Esophagus squamous epithelium (tissue), 5 donors: ENCODE results near the gene DDX54. TPM values are rescaled to one million over a fixed set of nuclear protein-coding genes. Genes with fewer than 3 reads are reported as not detected.

ENCODE experiments used
- DNase-seq: peaks from one replicate; lab custom pipeline; 2025; lab: John Stamatoyannopoulos, UW
- H3K27ac ChIP-seq, 4 donors: fragments of 200-600 bp; sonication (generic); one replicate each; pipeline ENCODE4 v1.5.1; 2016 to 2019; ENCODE audit warnings: mild to moderate bottlenecking in 1 of 4
- H3K27me3 ChIP-seq, 4 donors: fragments of 200-600 bp; sonication (generic); 1 replicate in 3 of 4; 2 replicates in 1 of 4; pipeline versions ENCODE4 v1.5.1 to v1.6.0; 2017 to 2021; ENCODE audit warnings: antibody characterized with exemption in 1 of 4
- H3K36me3 ChIP-seq, 3 donors: fragments of 200-600 bp; sonication (generic); one replicate each; pipeline ENCODE4 v1.5.1; 2016 to 2019
- H3K4me1 ChIP-seq, 3 donors: fragments of 200-600 bp; sonication (generic); one replicate each; pipeline ENCODE4 v1.5.1; 2017 to 2019
- H3K4me3 ChIP-seq, 4 donors: fragments of 200-600 bp; sonication (generic); 1 replicate in 3 of 4; 2 replicates in 1 of 4; pipeline ENCODE4 v1.5.1; 2016 to 2019; ENCODE audit warnings: mild to moderate bottlenecking in 2 of 4, moderate library complexity in 1 of 4
- H3K9me3 ChIP-seq, 3 donors: fragments of 200-600 bp; sonication (generic); one replicate each; pipeline ENCODE4 v1.5.1; 2016 to 2019
- CTCF ChIP-seq, 6 experiments: fragments of 450-650 bp in 4 of 6; fragments of 200-600 bp in 2 of 6; sonication (generic) in 2 of 6; IDR thresholded peaks; one replicate each; pipeline ENCODE4 v1.5.1; 2016 to 2019; ENCODE audit warnings: antibody characterized with exemption in 6 of 6, mild to moderate bottlenecking in 4 of 6, moderate library complexity in 4 of 6
- POLR2A ChIP-seq, 4 donors: fragments of 450-650 bp; IDR thresholded peaks; one replicate each; pipeline ENCODE4 v1.6.1; 2017; ENCODE audit warnings: antibody characterized with exemption in 4 of 4, mild to moderate bottlenecking in 4 of 4, moderate library complexity in 3 of 4
- WGBS, 2 donors: methylation state at CpG; one replicate each; pipeline ENCODE4 v1.1.5; 2018; 5-methylcytosine and 5-hydroxymethylcytosine counted together
- intact Hi-C: fragments of 100-400 bp; cut with DNase I; formaldehyde crosslinking; loops from one replicate; pipeline ENCODE4 v1.15.0; 2022
- total RNA-seq, 4 donors: library from RNA; depleted of rRNA; stranded (reverse); fragments of >200 nt; gene quantifications; one replicate each; pipeline ENCODE4 v1.1.0, GENCODE V29; 2016
- donor health status: DM: yes; HTN: yes; CAD: no.

Gene DDX54
- total RNA-seq, 4 donors from 2014 or later: 35.3 to 80.5 (median 65.2) TPM

- TF ChIP-seq POLR2A (IDR thresholded peaks at IDR 0.05) (no peak), CTCF (IDR thresholded peaks at IDR 0.05) (no peak)
- H3K9me3 ChIP-seq: no peaks in the 10 kb centered on the region
- no peak for DNase-seq
- no peaks in the 10 kb centered on the region for H3K4me1 ChIP-seq
- H3K4me3 ChIP-seq: no peak overlapping the region
- intact Hi-C loops: loop anchor here (5.0 kb wide), 1 partner anchor 126 kb away; no protein-coding TSS in a partner anchor
- H3K36me3 ChIP-seq: peaks cover 31 to 100% (median 78%) of the 10 kb centered on the region in 3 donors
- 80 to 93% methylated on average over 7 of the region's 7 CpGs for WGBS, 2 donors
- H3K27me3 ChIP-seq: no peaks in the 10 kb centered on the region
- H3K27ac ChIP-seq: no peak overlapping the region
These were observed 12.1 kb downstream of the DDX54 start for GRCh38 chr12:113173081-113173698.

- intact Hi-C loops: loop anchor here (5.0 kb wide), 1 partner anchor 125 kb away; no protein-coding TSS in a partner anchor
- no peak for DNase-seq
- 94 to 100% methylated on average over 4 to 11 of the region's 20 CpGs for WGBS, 2 donors
- Histone ChIP-seq H3K4me3 (no peak overlapping the region), H3K9me3 (no peaks in the 10 kb centered on the region), H3K27ac (no peak overlapping the region), H3K27me3 (no peaks in the 10 kb centered on the region), H3K36me3 (peaks cover 30 to 100% (median 78%) of the 10 kb centered on the region in 3 donors), H3K4me1 (no peaks in the 10 kb centered on the region)
- TF ChIP-seq CTCF (IDR thresholded peaks at IDR 0.05): no peak
- TF ChIP-seq POLR2A (IDR thresholded peaks at IDR 0.05): no peak
These were observed 13.1 kb downstream of the DDX54 start for GRCh38 chr12:113172185-113172584.

GRCh38 chr12:113171543-113171942, 13.7 kb downstream of the DDX54 start:
- Histone ChIP-seq H3K27ac (no peak overlapping the region), H3K4me1 (no peaks in the 10 kb centered on the region), H3K9me3 (no peaks in the 10 kb centered on the region), H3K36me3 (peaks cover 24 to 100% (median 75%) of the 10 kb centered on the region in 3 donors), H3K4me3 (no peak overlapping the region), H3K27me3 (no peaks in the 10 kb centered on the region)
- 93 to 95% methylated on average over 9 of the region's 9 CpGs for WGBS, 2 donors
- DNase-seq: no peak
- intact Hi-C loops: loop anchor here (5.0 kb wide), 1 partner anchor 124 kb away; no protein-coding TSS in a partner anchor
- TF ChIP-seq POLR2A (IDR thresholded peaks at IDR 0.05) (no peak), CTCF (IDR thresholded peaks at IDR 0.05) (no peak)

GRCh38 chr12:113170926-113171325, 14.4 kb downstream of the DDX54 start:
- H3K36me3 ChIP-seq: peaks cover 24 to 100% (median 73%) of the 10 kb centered on the region in 3 donors
- H3K27me3 ChIP-seq: no peaks in the 10 kb centered on the region
- no peak for TF ChIP-seq POLR2A (IDR thresholded peaks at IDR 0.05)
- no peak for TF ChIP-seq CTCF (IDR thresholded peaks at IDR 0.05)
- no peak overlapping the region for H3K4me3 ChIP-seq
- H3K27ac ChIP-seq: no peak overlapping the region
- H3K9me3 ChIP-seq: no peaks in the 10 kb centered on the region
- no peak for DNase-seq
- intact Hi-C loops: loop anchor here (5.0 kb wide), 1 partner anchor 124 kb away; no protein-coding TSS in a partner anchor
- 80 to 89% methylated on average over 4 of the region's 4 CpGs for WGBS, 2 donors
- H3K4me1 ChIP-seq: no peaks in the 10 kb centered on the region

- TF ChIP-seq CTCF (IDR thresholded peaks at IDR 0.05) (no peak), POLR2A (IDR thresholded peaks at IDR 0.05) (no peak)
- H3K27me3 ChIP-seq: no peaks in the 10 kb centered on the region
- no peak overlapping the region for H3K27ac ChIP-seq
- no peak overlapping the region for H3K4me3 ChIP-seq
- 78 to 92% methylated on average over 5 of the region's 5 CpGs for WGBS, 2 donors
- no peaks in the 10 kb centered on the region for H3K9me3 ChIP-seq
- intact Hi-C loops: loop anchor here (5.0 kb wide), 1 partner anchor 123 kb away; no protein-coding TSS in a partner anchor
- peaks cover 26 to 100% (median 73%) of the 10 kb centered on the region in 3 donors for H3K36me3 ChIP-seq
- no peaks in the 10 kb centered on the region for H3K4me1 ChIP-seq
- DNase-seq: no peak
These were observed 14.8 kb downstream of the DDX54 start for GRCh38 chr12:113170457-113170856.
